Activated naive CD4-positive, alpha-beta T cell treated with Interleukin-2 at 50 U/mL for 16 hours (primary cell): ENCODE results near the gene IL1RL1.

ENCODE experiments used
- DNase-seq: peaks from one replicate; pipeline ENCODE4 v3.0.0-alpha.2; 2020

Gene IL1RL1

GRCh38 chr2:102310964-102311640 lies at the start of gene IL1RL1:
IL1RL1 (plus strand) TSS chr2:102311563; CDS start chr2:102338265, 26,702 bp downstream.
- DNase-seq, result no peak

GRCh38 chr2:102262216-102263129 lies 48.9 kb upstream of the IL1RL1 start:
- DNase-seq, result no peak

GRCh38 chr2:102264952-102265351 lies 46.4 kb upstream of the IL1RL1 start:
- DNase-seq, result no peak

GRCh38 chr2:102266204-102266603 lies 45.2 kb upstream of the IL1RL1 start:
- no peak for DNase-seq

GRCh38 chr2:102267774-102268173 lies 43.6 kb upstream of the IL1RL1 start:
- DNase-seq, result no peak

- DNase-seq, result no peak
Observed at GRCh38 chr2:102268510-102269199, 42.7 kb upstream of the IL1RL1 start.

- DNase-seq, result no peak
Observed at GRCh38 chr2:102269200-102269524, 42.2 kb upstream of the IL1RL1 start.

GRCh38 chr2:102271844-102272243 lies 39.5 kb upstream of the IL1RL1 start:
- DNase-seq, result no peak

- no peak for DNase-seq
Observed at GRCh38 chr2:102273619-102274211, 37.6 kb upstream of the IL1RL1 start.

GRCh38 chr2:102276549-102277201 lies 34.7 kb upstream of the IL1RL1 start:
- DNase-seq, result no peak

- no peak for DNase-seq
Observed at GRCh38 chr2:102277202-102277700, 34.1 kb upstream of the IL1RL1 start.

GRCh38 chr2:102278720-102279390 lies 32.5 kb upstream of the IL1RL1 start:
- no peak for DNase-seq

- no peak for DNase-seq
Observed at GRCh38 chr2:102279391-102279735, 32.0 kb upstream of the IL1RL1 start.

GRCh38 chr2:102282678-102283091 lies 28.7 kb upstream of the IL1RL1 start:
- DNase-seq, result no peak

GRCh38 chr2:102283996-102284395 lies 27.4 kb upstream of the IL1RL1 start:
- DNase-seq, result no peak

GRCh38 chr2:102284611-102285010 lies 26.8 kb upstream of the IL1RL1 start:
- no peak for DNase-seq

- no peak for DNase-seq
Observed at GRCh38 chr2:102285368-102285767, 26.0 kb upstream of the IL1RL1 start.

- no peak for DNase-seq
Observed at GRCh38 chr2:102286041-102286440, 25.3 kb upstream of the IL1RL1 start.

GRCh38 chr2:102289129-102289528 lies 22.2 kb upstream of the IL1RL1 start:
- no peak for DNase-seq

- no peak for DNase-seq
Observed at GRCh38 chr2:102290594-102290993, 20.8 kb upstream of the IL1RL1 start.

- no peak for DNase-seq
Observed at GRCh38 chr2:102291319-102292075, 19.9 kb upstream of the IL1RL1 start.
